Endothelial cell of umbilical vein (primary cell): ENCODE data around the gene MOG.
A peak's percentile ranks its signal among the peaks of the same experiment; 100 is the strongest.

ENCODE experiments used
- POLR2AphosphoS5 ChIP-seq: IDR thresholded peaks from 2 replicates; pipeline ENCODE4 v1.6.1; 2012; ENCODE audit warnings: low read depth, mild to moderate bottlenecking, control low read depth, low read length, moderate library complexity; ENCODE audit not compliant: insufficient read depth
- TF ChIP-seq, protein P1 (sequence below), 2 donors: IDR thresholded peaks; 1 replicate in 1 of 2; 2 replicates in 1 of 2; pipeline ENCODE4 v1.5.1; 2011; ENCODE audit warnings: low read length in 2 of 2, mild to moderate bottlenecking in 2 of 2, moderate library complexity in 2 of 2, control low read depth in 1 of 2, inconsistent platforms in 1 of 2, low read depth in 1 of 2; ENCODE audit not compliant: insufficient read depth in 1 of 2; ENCODE audit errors: extremely low read depth in 1 of 2

DNA sequence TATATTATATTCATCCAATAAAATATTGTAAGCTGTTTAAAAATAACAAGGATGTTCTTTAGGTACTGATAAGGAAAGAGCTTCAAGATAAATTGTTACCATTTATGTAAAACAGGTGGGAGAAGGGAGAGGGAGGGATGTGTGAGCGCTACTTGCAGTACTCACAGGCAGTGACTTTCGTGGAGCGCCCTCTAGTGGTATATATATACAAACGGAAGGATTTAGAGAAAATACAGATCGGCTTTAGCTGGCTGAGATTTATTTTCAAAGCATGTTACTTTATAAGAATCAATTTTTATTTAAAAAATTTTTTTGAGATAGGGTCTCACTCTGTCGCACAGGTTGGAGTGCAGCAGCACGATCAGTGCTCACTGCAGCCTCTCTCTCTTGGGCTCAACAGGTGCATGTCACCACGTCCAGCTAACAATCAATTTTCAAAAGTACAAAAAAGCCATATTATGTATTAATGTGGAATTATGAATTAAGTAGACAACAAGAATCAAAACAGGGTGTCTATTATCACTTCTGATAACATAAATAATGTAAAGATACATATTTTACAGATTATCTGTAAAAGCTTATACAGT is 3.3 kb upstream of the MOG start:
- TF ChIP-seq POLR2AphosphoS5 = no peak
- TF ChIP-seq, protein P1, sequence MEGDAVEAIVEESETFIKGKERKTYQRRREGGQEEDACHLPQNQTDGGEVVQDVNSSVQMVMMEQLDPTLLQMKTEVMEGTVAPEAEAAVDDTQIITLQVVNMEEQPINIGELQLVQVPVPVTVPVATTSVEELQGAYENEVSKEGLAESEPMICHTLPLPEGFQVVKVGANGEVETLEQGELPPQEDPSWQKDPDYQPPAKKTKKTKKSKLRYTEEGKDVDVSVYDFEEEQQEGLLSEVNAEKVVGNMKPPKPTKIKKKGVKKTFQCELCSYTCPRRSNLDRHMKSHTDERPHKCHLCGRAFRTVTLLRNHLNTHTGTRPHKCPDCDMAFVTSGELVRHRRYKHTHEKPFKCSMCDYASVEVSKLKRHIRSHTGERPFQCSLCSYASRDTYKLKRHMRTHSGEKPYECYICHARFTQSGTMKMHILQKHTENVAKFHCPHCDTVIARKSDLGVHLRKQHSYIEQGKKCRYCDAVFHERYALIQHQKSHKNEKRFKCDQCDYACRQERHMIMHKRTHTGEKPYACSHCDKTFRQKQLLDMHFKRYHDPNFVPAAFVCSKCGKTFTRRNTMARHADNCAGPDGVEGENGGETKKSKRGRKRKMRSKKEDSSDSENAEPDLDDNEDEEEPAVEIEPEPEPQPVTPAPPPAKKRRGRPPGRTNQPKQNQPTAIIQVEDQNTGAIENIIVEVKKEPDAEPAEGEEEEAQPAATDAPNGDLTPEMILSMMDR (IDR thresholded peaks at IDR 0.05; ENCODE audit: extremely low read depth in 1 of 2, insufficient read depth in 1 of 2, low read depth in 1 of 2, low read length in 2 of 2) = peak; percentile 57 to 68
